ENCODE results near the gene R3HDML. TPM values are rescaled to one million over a fixed set of nuclear protein-coding genes. Genes with fewer than 3 reads are reported as not detected.

Gene R3HDML
- total RNA-seq, 1 donor from 2014 or later = not detected

DNA sequence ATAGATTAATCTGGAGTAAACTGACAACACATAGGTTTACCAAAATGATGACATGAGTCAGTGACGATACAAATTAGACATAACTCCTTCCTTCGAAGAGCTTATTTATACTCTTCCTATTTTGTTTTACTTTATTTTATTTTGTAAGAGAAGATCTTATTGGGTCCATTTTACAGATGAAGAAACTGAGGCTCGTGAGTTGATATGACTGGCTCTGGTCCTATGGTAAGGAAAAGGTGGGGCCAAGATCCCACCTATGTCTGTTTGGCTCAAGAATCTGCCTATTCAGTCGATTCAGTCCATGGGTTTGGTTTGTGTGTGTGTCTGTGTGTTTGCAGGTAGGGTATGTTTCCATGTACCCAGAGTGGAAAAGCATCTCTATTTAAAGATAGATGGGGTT, 8.4 kb upstream of the R3HDML start:
- TF ChIP-seq CTCF (IDR thresholded peaks at IDR 0.05) = no peak
- Mint-ChIP-seq H3K4me3 (ENCODE audit: unreplicated experiment) (no peak overlapping the region), H3K27me3 (ENCODE audit: unreplicated experiment) (peaks cover 19% of the 10 kb centered on the region), H3K27ac (ENCODE audit: unreplicated experiment) (no peak overlapping the region), H3K36me3 (ENCODE audit: unreplicated experiment) (no peaks in the 10 kb centered on the region), H3K9me3 (ENCODE audit: unreplicated experiment) (no peaks in the 10 kb centered on the region), H3K4me1 (ENCODE audit: unreplicated experiment) (peaks cover 6% of the 10 kb centered on the region)
- DNase-seq (ENCODE audit: extremely low spot score, unreplicated experiment) = no peak

DNA sequence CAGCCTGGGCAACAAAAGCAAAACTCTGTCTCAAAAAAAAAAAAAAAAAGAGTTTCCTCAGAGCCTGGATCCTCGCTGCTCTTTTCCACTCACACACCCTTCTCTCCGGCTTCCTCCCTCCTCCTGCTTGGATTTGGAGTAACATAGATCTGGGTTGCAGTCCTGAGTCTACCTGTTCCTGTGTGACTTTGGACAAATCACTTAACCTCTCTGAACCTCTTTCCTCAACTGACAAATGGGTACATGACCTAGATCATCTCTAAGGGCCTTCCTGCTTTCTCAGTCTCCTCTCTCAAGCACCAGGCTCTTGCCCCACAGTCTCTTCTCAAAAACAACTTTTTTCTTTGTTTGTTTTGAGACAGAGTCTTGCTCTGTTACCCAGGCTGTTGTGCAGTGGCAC, 5.6 kb upstream of the R3HDML start:
- Mint-ChIP-seq H3K9me3 (ENCODE audit: unreplicated experiment) (no peaks in the 10 kb centered on the region), H3K4me1 (ENCODE audit: unreplicated experiment) (peaks cover 2% of the 10 kb centered on the region), H3K36me3 (ENCODE audit: unreplicated experiment) (no peaks in the 10 kb centered on the region), H3K4me3 (ENCODE audit: unreplicated experiment) (no peak overlapping the region), H3K27me3 (ENCODE audit: unreplicated experiment) (peaks cover 30% of the 10 kb centered on the region), H3K27ac (ENCODE audit: unreplicated experiment) (no peak overlapping the region)
- TF ChIP-seq CTCF (IDR thresholded peaks at IDR 0.05) = no peak
- DNase-seq (ENCODE audit: extremely low spot score, unreplicated experiment) = no peak

DNA sequence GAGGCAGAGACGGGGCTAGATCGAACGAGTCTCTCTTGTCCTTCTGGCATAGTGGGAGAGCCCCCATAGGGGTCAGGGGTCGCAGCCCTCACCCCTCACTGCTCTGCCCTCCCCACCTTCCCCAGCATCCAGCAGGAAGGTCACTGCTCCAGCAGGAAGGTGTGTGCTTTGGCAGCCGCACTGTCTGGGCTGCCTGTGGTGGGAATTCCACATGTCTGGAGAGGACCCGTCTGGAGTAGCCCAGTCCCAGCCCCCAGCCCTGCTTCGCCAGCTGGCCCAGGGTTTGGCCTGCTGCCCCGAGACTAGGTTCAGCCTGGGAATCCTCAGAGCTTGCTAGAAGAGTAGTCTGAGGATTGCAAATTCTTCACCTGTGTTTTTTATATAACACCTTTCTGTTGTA, 2.5 kb upstream of the R3HDML start:
- H3K27ac Mint-ChIP-seq (ENCODE audit: unreplicated experiment) = no peak overlapping the region
- peaks cover 31% of the 10 kb centered on the region for H3K27me3 Mint-ChIP-seq (ENCODE audit: unreplicated experiment)
- no peak for TF ChIP-seq CTCF (IDR thresholded peaks at IDR 0.05)
- no peaks in the 10 kb centered on the region for H3K4me1 Mint-ChIP-seq (ENCODE audit: unreplicated experiment)
- no peak overlapping the region for H3K4me3 Mint-ChIP-seq (ENCODE audit: unreplicated experiment)
- H3K36me3 Mint-ChIP-seq (ENCODE audit: unreplicated experiment) = no peaks in the 10 kb centered on the region
- H3K9me3 Mint-ChIP-seq (ENCODE audit: unreplicated experiment) = no peaks in the 10 kb centered on the region
- DNase-seq (ENCODE audit: extremely low spot score, unreplicated experiment) = no peak

- no peaks in the 10 kb centered on the region for H3K4me1 Mint-ChIP-seq (ENCODE audit: unreplicated experiment)
- H3K27me3 Mint-ChIP-seq (ENCODE audit: unreplicated experiment) = peaks cover 30% of the 10 kb centered on the region
- H3K36me3 Mint-ChIP-seq (ENCODE audit: unreplicated experiment) = no peaks in the 10 kb centered on the region
- no peak for DNase-seq (ENCODE audit: extremely low spot score, unreplicated experiment)
- H3K4me3 Mint-ChIP-seq (ENCODE audit: unreplicated experiment) = no peak overlapping the region
- no peak for TF ChIP-seq CTCF (IDR thresholded peaks at IDR 0.05)
- H3K9me3 Mint-ChIP-seq (ENCODE audit: unreplicated experiment) = no peaks in the 10 kb centered on the region
- H3K27ac Mint-ChIP-seq (ENCODE audit: unreplicated experiment) = no peak overlapping the region
Observed at GRCh38 chr20:44334709-44335108, 2.1 kb upstream of the R3HDML start.

DNA sequence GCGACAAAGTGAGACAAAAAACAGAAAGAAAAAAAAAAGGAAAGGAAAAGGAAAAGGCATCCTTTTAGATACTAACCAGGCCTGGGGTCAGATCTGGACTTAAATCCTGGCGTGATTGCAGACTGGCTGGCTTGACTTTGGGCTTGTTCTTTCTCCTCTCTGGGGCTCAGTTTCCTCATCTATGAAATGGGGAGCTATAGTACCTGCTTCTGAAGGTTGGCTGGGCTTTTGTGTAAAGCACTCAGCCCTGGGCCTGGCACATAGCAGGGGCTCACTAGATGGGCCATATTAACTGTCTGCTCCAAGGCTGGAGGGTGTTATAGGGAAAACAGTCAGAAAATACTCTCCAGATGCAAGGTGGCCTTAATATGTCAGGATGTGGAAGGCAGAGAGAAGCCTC, 1.2 kb upstream of the R3HDML start:
- no peak for DNase-seq (ENCODE audit: extremely low spot score, unreplicated experiment)
- Mint-ChIP-seq H3K4me3 (ENCODE audit: unreplicated experiment) (no peak overlapping the region), H3K9me3 (ENCODE audit: unreplicated experiment) (no peaks in the 10 kb centered on the region), H3K27ac (ENCODE audit: unreplicated experiment) (no peak overlapping the region), H3K4me1 (ENCODE audit: unreplicated experiment) (no peaks in the 10 kb centered on the region), H3K27me3 (ENCODE audit: unreplicated experiment) (peaks cover 27% of the 10 kb centered on the region), H3K36me3 (ENCODE audit: unreplicated experiment) (no peaks in the 10 kb centered on the region)
- TF ChIP-seq CTCF (IDR thresholded peaks at IDR 0.05) = no peak

Data from osteocyte (in vitro differentiated cells).